Osteocyte (in vitro differentiated cells): ENCODE results near the gene MAPK4. TPM values are rescaled to one million over a fixed set of nuclear protein-coding genes. Genes with fewer than 3 reads are reported as not detected.

Source experiments
- DNase-seq: peaks from one replicate; pipeline ENCODE4 v3.0.0; 2021; ENCODE audit warnings: mixed read lengths; ENCODE audit not compliant: unreplicated experiment; ENCODE audit errors: extremely low spot score
- H3K27ac Mint-ChIP-seq: one replicate; pipeline ENCODE4 v1.8.0; 2021; ENCODE audit warnings: mild to moderate bottlenecking, mixed read lengths; ENCODE audit not compliant: unreplicated experiment
- H3K27me3 Mint-ChIP-seq: one replicate; pipeline ENCODE4 v1.8.0; 2021; ENCODE audit warnings: mixed read lengths; ENCODE audit not compliant: unreplicated experiment
- H3K36me3 Mint-ChIP-seq: one replicate; pipeline ENCODE4 v1.8.0; 2021; ENCODE audit warnings: mixed read lengths; ENCODE audit not compliant: unreplicated experiment
- H3K4me1 Mint-ChIP-seq: one replicate; pipeline ENCODE4 v1.8.0; 2021; ENCODE audit warnings: mixed read lengths; ENCODE audit not compliant: unreplicated experiment
- H3K4me3 Mint-ChIP-seq: one replicate; pipeline ENCODE4 v1.8.0; 2021; ENCODE audit warnings: mild to moderate bottlenecking, moderate library complexity, mixed read lengths; ENCODE audit not compliant: unreplicated experiment
- H3K9me3 Mint-ChIP-seq: one replicate; pipeline ENCODE4 v1.8.0; 2021; ENCODE audit warnings: mixed read lengths; ENCODE audit not compliant: unreplicated experiment
- CTCF ChIP-seq: fragments of 200-600 bp; sonication (generic); IDR thresholded peaks from 2 replicates; pipeline ENCODE4 v1.5.0; 2021; ENCODE audit warnings: antibody characterized with exemption, mild to moderate bottlenecking, moderate library complexity
- total RNA-seq: library from RNA; stranded (reverse); gene quantifications from 2 replicates; pipeline ENCODE4 v1.2.1, GENCODE V29; 2021

MAPK4 gene
- total RNA-seq, 1 donor from 2014 or later, result not detected

GRCh38 chr18:50680966-50681365 lies 121.1 kb downstream of the MAPK4 start:
- H3K27me3 Mint-ChIP-seq, result no peaks in the 10 kb centered on the region
- H3K4me3 Mint-ChIP-seq, result no peak overlapping the region
- DNase-seq, result no peak
- H3K27ac Mint-ChIP-seq, result no peak overlapping the region
- H3K4me1 Mint-ChIP-seq, result no peaks in the 10 kb centered on the region
- H3K36me3 Mint-ChIP-seq, result no peaks in the 10 kb centered on the region
- TF ChIP-seq CTCF, result no peak
- peaks cover 3% of the 10 kb centered on the region for H3K9me3 Mint-ChIP-seq

DNA sequence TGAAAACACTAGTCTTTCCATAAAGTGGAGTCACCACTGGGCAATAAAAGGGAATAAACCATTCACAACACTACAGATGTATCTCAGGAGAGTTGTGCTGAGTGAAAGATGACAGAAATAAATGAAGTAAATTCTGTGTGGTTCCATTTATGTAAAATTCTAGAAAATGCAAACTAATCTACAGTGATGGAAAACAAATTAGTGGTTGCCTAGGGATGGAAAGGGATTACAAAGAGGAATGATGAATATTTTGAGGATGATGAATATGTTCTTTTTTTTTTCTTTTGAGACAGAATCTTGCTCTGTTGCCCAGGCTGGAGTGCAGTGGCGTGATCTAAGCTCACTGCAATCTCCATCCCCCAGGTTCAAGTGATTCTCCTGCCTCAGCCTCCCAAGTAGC lies 123.0 kb downstream of the MAPK4 start:
- Mint-ChIP-seq H3K4me1 (no peaks in the 10 kb centered on the region), H3K27ac (no peak overlapping the region), H3K4me3 (no peak overlapping the region), H3K9me3 (peaks cover 3% of the 10 kb centered on the region), H3K36me3 (no peaks in the 10 kb centered on the region), H3K27me3 (no peaks in the 10 kb centered on the region)
- DNase-seq, result no peak
- no peak for TF ChIP-seq CTCF

GRCh38 chr18:50686409-50686808 lies 126.5 kb downstream of the MAPK4 start:
- no peak overlapping the region for H3K4me3 Mint-ChIP-seq
- no peaks in the 10 kb centered on the region for H3K36me3 Mint-ChIP-seq
- TF ChIP-seq CTCF, result no peak
- H3K27me3 Mint-ChIP-seq, result peaks cover 2% of the 10 kb centered on the region
- no peak for DNase-seq
- H3K9me3 Mint-ChIP-seq, result peaks cover 3% of the 10 kb centered on the region
- no peak overlapping the region for H3K27ac Mint-ChIP-seq
- no peaks in the 10 kb centered on the region for H3K4me1 Mint-ChIP-seq

DNA sequence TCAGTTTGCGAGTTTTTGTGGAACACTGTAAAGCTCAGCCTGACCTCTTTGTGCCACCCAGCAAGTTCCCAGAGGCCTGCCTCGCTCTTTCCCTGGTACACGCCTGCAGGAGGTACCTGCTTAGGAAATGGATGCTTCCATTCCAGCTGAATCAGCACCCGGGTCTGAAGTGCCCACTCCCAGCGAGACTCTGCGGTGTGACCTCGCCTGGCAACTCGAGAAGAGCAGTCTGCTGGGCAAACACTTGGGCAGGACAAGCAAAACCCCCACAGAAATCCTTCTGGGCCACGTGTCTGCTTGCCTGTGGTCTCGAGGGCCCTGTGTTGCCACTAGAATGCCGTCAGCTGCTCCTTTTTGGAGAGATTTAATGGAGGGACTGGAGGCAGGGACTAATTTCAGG lies 127.6 kb downstream of the MAPK4 start:
- H3K4me1 Mint-ChIP-seq, result no peaks in the 10 kb centered on the region
- no peak for DNase-seq
- no peak overlapping the region for H3K27ac Mint-ChIP-seq
- no peak for TF ChIP-seq CTCF
- H3K36me3 Mint-ChIP-seq, result no peaks in the 10 kb centered on the region
- no peaks in the 10 kb centered on the region for H3K9me3 Mint-ChIP-seq
- H3K27me3 Mint-ChIP-seq, result peaks cover 2% of the 10 kb centered on the region
- H3K4me3 Mint-ChIP-seq, result no peak overlapping the region

GRCh38 chr18:50689578-50689977 lies 129.7 kb downstream of the MAPK4 start:
- H3K9me3 Mint-ChIP-seq, result no peaks in the 10 kb centered on the region
- DNase-seq, result no peak
- TF ChIP-seq CTCF, result no peak
- peaks cover 2% of the 10 kb centered on the region for H3K27me3 Mint-ChIP-seq
- H3K27ac Mint-ChIP-seq, result no peak overlapping the region
- no peak overlapping the region for H3K4me3 Mint-ChIP-seq
- no peaks in the 10 kb centered on the region for H3K36me3 Mint-ChIP-seq
- no peaks in the 10 kb centered on the region for H3K4me1 Mint-ChIP-seq
